H1 (cell line): ENCODE measurements around the gene NRSN1. TPM values are rescaled to one million over a fixed set of nuclear protein-coding genes. Genes with fewer than 3 reads are reported as not detected.
A peak's percentile ranks its signal among the peaks of the same experiment; 100 is the strongest.

Source experiments
- CTCF ChIA-PET: fragments of 300-600 bp; sonication (Branson Sonifier 250); formaldehyde crosslinking; loops from one replicate; lab custom pipeline; 2021; ENCODE audit not compliant: partially characterized antibody; lab: Charles Lee
- POLR2A ChIA-PET: fragments of 300-600 bp; sonication (Branson Sonifier 250); formaldehyde crosslinking; loops from one replicate; lab custom pipeline; 2021; ENCODE audit warnings: inconsistent platforms; ENCODE audit not compliant: partially characterized antibody; lab: Charles Lee
- DNase-seq, 2 experiments: peaks; one replicate each; pipeline versions ENCODE4 v3.0.0 to v3.0.0-alpha.2; 2010 to 2022; ENCODE audit warnings: low spot score in 2 of 2, low read depth in 1 of 2, mixed read lengths in 1 of 2
- FAIRE-seq: peaks from 2 replicates; lab custom pipeline; 2011; peaks lifted over from hg19 to GRCh38; lab: Jason Lieb, UNC
- H2AFZ ChIP-seq: 2 replicates; pipeline ENCODE4 v1.8.1; 2012; ENCODE audit warnings: low read length, inconsistent platforms
- H2AK5ac ChIP-seq: 2 replicates; pipeline ENCODE4 v1.6.1; 2013; ENCODE audit warnings: low read depth, low read length
- H2BK120ac ChIP-seq: replicated peaks from 2 replicates; pipeline ENCODE3; 2013; ENCODE audit warnings: low read depth, low read length, inconsistent platforms
- H2BK12ac ChIP-seq: 2 replicates; pipeline ENCODE4 v1.6.1; 2013; ENCODE audit warnings: low read depth, low read length
- H2BK15ac ChIP-seq: 2 replicates; pipeline ENCODE4 v1.6.1; 2013; ENCODE audit warnings: low read length
- H2BK20ac ChIP-seq: 2 replicates; pipeline ENCODE4 v1.6.1; 2013; ENCODE audit warnings: low read length
- H2BK5ac ChIP-seq: 2 replicates; pipeline ENCODE4 v1.6.1; 2013; ENCODE audit warnings: low read depth, low read length
- H3K14ac ChIP-seq: 2 replicates; pipeline ENCODE4 v1.6.1; 2013; ENCODE audit warnings: inconsistent platforms; ENCODE audit not compliant: insufficient read length
- H3K18ac ChIP-seq: 2 replicates; pipeline ENCODE4 v1.6.1; 2013; ENCODE audit warnings: low read length; ENCODE audit errors: extremely low read depth
- H3K23ac ChIP-seq: 2 replicates; pipeline ENCODE4 v1.6.1; 2013; ENCODE audit warnings: inconsistent platforms; ENCODE audit not compliant: insufficient read length
- H3K23me2 ChIP-seq: 2 replicates; pipeline ENCODE4 v1.6.1; 2013; ENCODE audit warnings: low read depth, low read length
- H3K27ac ChIP-seq: 2 replicates; pipeline ENCODE4 v1.6.1; 2011; ENCODE audit warnings: low read depth, low read length, inconsistent platforms
- H3K27me3 ChIP-seq, 4 experiments: replicated peaks in 1 of 4; 1 replicate in 1 of 4; 2 replicates in 3 of 4; pipeline versions ENCODE4 v1.6.1 to v1.8.1; 2011 to 2013; ENCODE audit warnings: low read length in 3 of 4, mild to moderate bottlenecking in 3 of 4, inconsistent platforms in 2 of 4, mixed read lengths in 2 of 4, moderate library complexity in 1 of 4; ENCODE audit not compliant: control insufficient read depth in 3 of 4, insufficient read depth in 3 of 4; ENCODE audit errors: extremely low read depth in 1 of 4
- H3K36me3 ChIP-seq, 4 experiments: 2 replicates each; pipeline versions ENCODE4 v1.6.1 to v1.8.1; 2011 to 2013; ENCODE audit warnings: mild to moderate bottlenecking in 4 of 4, low read length in 3 of 4, moderate library complexity in 2 of 4, control low read depth in 1 of 4, inconsistent platforms in 1 of 4; ENCODE audit not compliant: insufficient read depth in 4 of 4, control insufficient read depth in 2 of 4
- H3K4ac ChIP-seq: replicated peaks from 2 replicates; pipeline ENCODE3; 2013; ENCODE audit warnings: low read length, low read depth, mixed read lengths, inconsistent platforms; ENCODE audit not compliant: insufficient read length
- H3K4me1 ChIP-seq, 4 experiments: replicated peaks in 1 of 4; 1 replicate in 1 of 4; 2 replicates in 3 of 4; pipeline versions ENCODE4 v1.6.1 to v1.8.1; 2011 to 2013; ENCODE audit warnings: low read length in 3 of 4, inconsistent platforms in 2 of 4, mixed read lengths in 1 of 4; ENCODE audit not compliant: insufficient read depth in 4 of 4, control insufficient read depth in 3 of 4
- H3K4me2 ChIP-seq, 2 experiments: 2 replicates each; pipeline versions ENCODE4 v1.6.1 to v1.8.1; 2011 to 2013; ENCODE audit warnings: low read depth in 2 of 2, low read length in 2 of 2, control low read depth in 1 of 2, inconsistent platforms in 1 of 2, mild to moderate bottlenecking in 1 of 2; ENCODE audit not compliant: insufficient read depth in 1 of 2
- H3K4me3 ChIP-seq, 4 experiments: fragments of 200-600, 300-600 bp in 1 of 4; sonication (generic), shearing (Covaris generic), sonication (Bioruptor Twin) in 1 of 4; 2 replicates each; pipeline versions ENCODE4 v1.5.1 to v1.8.1; 2011 to 2016; ENCODE audit warnings: low read length in 4 of 4, low read depth in 3 of 4, control low read depth in 2 of 4, inconsistent platforms in 2 of 4, mild to moderate bottlenecking in 2 of 4, mixed read lengths in 1 of 4, moderate library complexity in 1 of 4; ENCODE audit not compliant: insufficient read depth in 2 of 4; ENCODE audit errors: extremely low read depth in 1 of 4
- H3K56ac ChIP-seq: replicated peaks from 2 replicates; pipeline ENCODE3; 2013; ENCODE audit warnings: low read depth, mild to moderate bottlenecking, mixed read lengths, low read length, inconsistent platforms; ENCODE audit not compliant: insufficient read length
- H3K79me1 ChIP-seq: 2 replicates; pipeline ENCODE4 v1.6.1; 2013; ENCODE audit warnings: low read depth, low read length, control low read depth
- H3K79me2 ChIP-seq, 2 experiments: 2 replicates each; pipeline versions ENCODE4 v1.6.1 to v1.8.1; 2012 to 2013; ENCODE audit warnings: low read length in 2 of 2, mild to moderate bottlenecking in 2 of 2, inconsistent platforms in 1 of 2; ENCODE audit not compliant: insufficient read depth in 2 of 2, control insufficient read depth in 1 of 2
- H3K9ac ChIP-seq, 4 experiments: replicated peaks in 1 of 4; 1 replicate in 1 of 4; 2 replicates in 3 of 4; pipeline versions ENCODE4 v1.6.1 to v1.8.1; 2011 to 2013; ENCODE audit warnings: low read depth in 3 of 4, low read length in 3 of 4, control low read depth in 2 of 4, mild to moderate bottlenecking in 2 of 4, moderate library complexity in 2 of 4, inconsistent platforms in 1 of 4; ENCODE audit errors: extremely low read depth in 1 of 4
- H3K9me3 ChIP-seq, 2 experiments: 2 replicates each; pipeline versions ENCODE4 v1.6.1 to v1.8.1; 2012 to 2013; ENCODE audit warnings: mild to moderate bottlenecking in 2 of 2, moderate library complexity in 2 of 2, control low read depth in 1 of 2, inconsistent platforms in 1 of 2, low read depth in 1 of 2, low read length in 1 of 2, mixed read lengths in 1 of 2; ENCODE audit not compliant: insufficient read depth in 2 of 2
- H4K20me1 ChIP-seq, 2 experiments: replicated peaks in 1 of 2; 2 replicates each; pipeline versions ENCODE3 to v1.8.1; 2011 to 2013; ENCODE audit warnings: inconsistent platforms in 2 of 2, low read length in 2 of 2, mild to moderate bottlenecking in 1 of 2; ENCODE audit not compliant: insufficient read depth in 2 of 2, control insufficient read depth in 1 of 2
- H4K5ac ChIP-seq: 2 replicates; pipeline ENCODE4 v1.6.1; 2013; ENCODE audit warnings: low read length, low read depth, mixed read lengths, inconsistent platforms; ENCODE audit not compliant: insufficient read length
- H4K8ac ChIP-seq: 2 replicates; pipeline ENCODE4 v1.8.0; 2013; ENCODE audit warnings: mild to moderate bottlenecking, moderate library complexity, low read length, inconsistent platforms; ENCODE audit not compliant: insufficient read depth; ENCODE audit errors: extremely low read depth
- H4K91ac ChIP-seq: replicated peaks from 2 replicates; pipeline ENCODE3; 2013; ENCODE audit warnings: low read length, mixed read lengths, inconsistent platforms; ENCODE audit not compliant: insufficient read length
- GABPA ChIP-seq: IDR thresholded peaks from 2 replicates; pipeline ENCODE4 v1.6.1; 2011; ENCODE audit warnings: mild to moderate bottlenecking, low read length, moderate library complexity, borderline replicate concordance; ENCODE audit not compliant: insufficient read depth
- RXRA ChIP-seq: IDR thresholded peaks from 2 replicates; pipeline ENCODE4 v1.6.1; 2011; ENCODE audit warnings: low read depth, mild to moderate bottlenecking, low read length, moderate library complexity; ENCODE audit not compliant: insufficient read depth
- WGBS, 2 experiments: shearing (Covaris generic) in 1 of 2; methylation state at CpG; one replicate each; pipeline versions ENCODE4 v1.1.6 to v1.1.7; 2013 to 2015; ENCODE audit warnings: low lambda C conversion rate in 2 of 2, mixed read lengths in 2 of 2, inconsistent platforms in 1 of 2, low coverage in 1 of 2, missing lambda C conversion rate in 1 of 2; ENCODE audit not compliant: insufficient replicate concordance in 2 of 2, insufficient coverage in 1 of 2, insufficient read length in 1 of 2; ENCODE audit errors: extremely low coverage in 1 of 2, missing lambda C conversion rate in 1 of 2; 5-methylcytosine and 5-hydroxymethylcytosine counted together
- polyA plus RNA-seq, 7 experiments: library from polyadenylated mRNA; depleted of rRNA in 3 of 7; stranded (reverse) in 5 of 7; unstranded in 2 of 7; fragments of >200 nt in 5 of 7; fragments of 200-250 nt in 2 of 7; gene quantifications; 1 replicate in 5 of 7; 2 replicates in 1 of 7; 4 replicates in 1 of 7; pipeline versions ENCODE4 v1.2.1 to v1.2.3, GENCODE V29; 2011 to 2013; ENCODE audit warnings: missing spikeins in 2 of 7, mixed read lengths in 2 of 7
- total RNA-seq: library from RNA; stranded (reverse); fragmentation: NEBNext Ultra II Directional; extraction: Animal tissue kit (Norgen Biotek cat#: 25700); gene quantifications from 2 replicates; pipeline ENCODE4 v1.2.1, GENCODE V29; 2021

NRSN1 gene
- total and polyA plus RNA-seq, 2 of the 8 experiments (the other 6 are each of a cell fraction or from before 2014, with no cell fraction given): 0.15 to 0.78 TPM

GRCh38 chr6:24127316-24127715 lies 1.3 kb downstream of the NRSN1 start:
- Histone ChIP-seq H4K8ac (no peak overlapping the region), H3K56ac (no peak overlapping the region), H3K9ac (no peak overlapping the region), H4K20me1 (no peaks in the 10 kb centered on the region), H2AK5ac (no peak overlapping the region), H2BK120ac (no peak overlapping the region), H2BK15ac (no peak overlapping the region), H4K5ac (no peak overlapping the region), H3K4me2 (peak overlapping the region in 1 of 2 experiments; percentile 69; a peak in 1 of 4 replicates), H3K14ac (no peak overlapping the region), H4K91ac (no peak overlapping the region), H3K27me3 (no peaks in the 10 kb centered on the region; a peak in 1 of 7 replicates), H2AFZ (no peak overlapping the region), H2BK12ac (no peak overlapping the region), H3K9me3 (no peaks in the 10 kb centered on the region), H3K36me3 (no peaks in the 10 kb centered on the region), H3K4ac (no peak overlapping the region), H3K4me1 (peaks cover 0 to 5% (median under 1%) of the 10 kb centered on the region in 4 experiments; a peak in 2 of 7 replicates), H3K23ac (no peak overlapping the region), H3K23me2 (peaks cover 5% of the 10 kb centered on the region; the same call in 1 of the 2 replicates), H3K79me1 (no peaks in the 10 kb centered on the region), H3K18ac (no peak overlapping the region), H3K79me2 (no peaks in the 10 kb centered on the region), H2BK5ac (no peak overlapping the region), H3K27ac (no peak overlapping the region), H2BK20ac (no peak overlapping the region), H3K4me3 (no peak overlapping the region)
- FAIRE-seq (no peak), DNase-seq (no peak)
- POLR2A ChIA-PET: no interaction called here
- CTCF ChIA-PET: interaction anchor here (0.9 to 1.2 kb wide), 4 partner anchors 9 to 63 kb away, joined by 3 to 5 read pairs (median 3); no protein-coding TSS in a partner anchor
- 89% methylated on average over 2 of the region's 2 CpGs; no CpG with 5 or more reads in 1 of the 2 experiments for WGBS, 2 experiments
- TF ChIP-seq RXRA (no peak), GABPA (no peak)
